SK-N-SH treated with all-trans-retinoic acid at 6 μM for 48 hours (cell line): ENCODE data around the gene C2CD4D.

Experiments used
- ARNTL ChIP-seq: fragments of 450-650 bp; formaldehyde crosslinking; IDR thresholded peaks from 2 replicates; pipeline ENCODE4 v1.5.0; 2020; ENCODE audit warnings: low read depth, mild to moderate bottlenecking, moderate library complexity, borderline replicate concordance
- BACH2 ChIP-seq: fragments of 250-450 bp; sonication (Bioruptor Pico); IDR thresholded peaks from 2 replicates; pipeline ENCODE4 v1.9.0; 2021; ENCODE audit warnings: mild to moderate bottlenecking, borderline replicate concordance
- ESRRG ChIP-seq: fragments of 250-450 bp; sonication (Bioruptor Pico); IDR thresholded peaks from 2 replicates; pipeline ENCODE4 v1.6.1; 2021; ENCODE audit warnings: mild to moderate bottlenecking
- ISL1 ChIP-seq: fragments of 250-450 bp; sonication (Bioruptor Pico); IDR thresholded peaks from 2 replicates; pipeline ENCODE4 v2.1.2; 2022; ENCODE audit warnings: mild to moderate bottlenecking, moderate library complexity
- TOX ChIP-seq: fragments of 250-450 bp; sonication (Bioruptor Pico); IDR thresholded peaks from 2 replicates; pipeline ENCODE4 v1.8.0; 2021; ENCODE audit warnings: mild to moderate bottlenecking, moderate library complexity, borderline replicate concordance
- ZC3H10 ChIP-seq: fragments of 250-450 bp; sonication (Bioruptor Pico); IDR thresholded peaks from 2 replicates; pipeline ENCODE4 v1.5.1; 2021; ENCODE audit warnings: mild to moderate bottlenecking, moderate library complexity
- ZFP30 ChIP-seq: fragments of 450-650 bp; formaldehyde crosslinking; IDR thresholded peaks from 2 replicates; pipeline ENCODE4 v1.5.0; 2022; ENCODE audit warnings: mild to moderate bottlenecking, moderate library complexity
- TF ChIP-seq, protein P1 (sequence below): fragments of 250-450 bp; sonication (Bioruptor Pico); IDR thresholded peaks from 2 replicates; pipeline ENCODE4 v1.5.1; 2021; ENCODE audit warnings: mild to moderate bottlenecking, moderate library complexity
- TF ChIP-seq, protein P2 (sequence below): fragments of 250-450 bp; sonication (Bioruptor Pico); IDR thresholded peaks from 2 replicates; pipeline ENCODE4 v1.8.0; 2020; ENCODE audit warnings: mild to moderate bottlenecking, moderate library complexity, borderline replicate concordance
- TF ChIP-seq, protein P3 (sequence below): fragments of 250-450 bp; sonication (Bioruptor Pico); IDR thresholded peaks from 2 replicates; pipeline ENCODE4 v1.5.1; 2020; ENCODE audit warnings: low read depth, mild to moderate bottlenecking, moderate library complexity
- TF ChIP-seq, protein P4 (sequence below): fragments of 250-450 bp; sonication (Bioruptor Pico); IDR thresholded peaks from 2 replicates; pipeline ENCODE4 v1.5.0; 2020; ENCODE audit warnings: mild to moderate bottlenecking, moderate library complexity

DNA sequence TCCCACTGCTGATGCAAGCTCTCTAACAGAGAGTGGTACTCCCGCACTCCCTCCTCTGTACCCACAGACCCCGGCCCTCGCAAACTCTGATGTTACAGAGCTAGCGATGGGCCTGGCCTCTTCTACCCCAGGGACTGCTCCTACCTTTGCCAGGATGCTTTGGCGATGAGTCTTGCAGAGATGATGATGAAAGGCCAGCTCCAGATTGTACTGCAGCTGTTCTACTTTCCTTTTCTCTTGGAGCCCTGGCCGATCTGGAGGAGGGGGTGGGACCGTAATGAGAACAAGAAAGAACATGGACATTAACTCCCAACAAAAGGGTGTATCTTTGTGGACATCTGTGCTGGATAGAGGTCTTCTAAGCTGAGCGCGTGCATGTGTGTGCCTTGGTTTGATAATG, 28.4 kb downstream of the C2CD4D start:
- no peak for TF ChIP-seq ISL1
- TF ChIP-seq ARNTL (CRISPR knock-in tag), result no peak
- TF ChIP-seq, protein P1, sequence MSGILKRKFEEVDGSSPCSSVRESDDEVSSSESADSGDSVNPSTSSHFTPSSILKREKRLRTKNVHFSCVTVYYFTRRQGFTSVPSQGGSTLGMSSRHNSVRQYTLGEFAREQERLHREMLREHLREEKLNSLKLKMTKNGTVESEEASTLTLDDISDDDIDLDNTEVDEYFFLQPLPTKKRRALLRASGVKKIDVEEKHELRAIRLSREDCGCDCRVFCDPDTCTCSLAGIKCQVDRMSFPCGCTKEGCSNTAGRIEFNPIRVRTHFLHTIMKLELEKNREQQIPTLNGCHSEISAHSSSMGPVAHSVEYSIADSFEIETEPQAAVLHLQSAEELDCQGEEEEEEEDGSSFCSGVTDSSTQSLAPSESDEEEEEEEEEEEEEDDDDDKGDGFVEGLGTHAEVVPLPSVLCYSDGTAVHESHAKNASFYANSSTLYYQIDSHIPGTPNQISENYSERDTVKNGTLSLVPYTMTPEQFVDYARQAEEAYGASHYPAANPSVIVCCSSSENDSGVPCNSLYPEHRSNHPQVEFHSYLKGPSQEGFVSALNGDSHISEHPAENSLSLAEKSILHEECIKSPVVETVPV, result no peak
- no peak for TF ChIP-seq ZC3H10 (CRISPR knock-in tag)
- TF ChIP-seq, protein P2, sequence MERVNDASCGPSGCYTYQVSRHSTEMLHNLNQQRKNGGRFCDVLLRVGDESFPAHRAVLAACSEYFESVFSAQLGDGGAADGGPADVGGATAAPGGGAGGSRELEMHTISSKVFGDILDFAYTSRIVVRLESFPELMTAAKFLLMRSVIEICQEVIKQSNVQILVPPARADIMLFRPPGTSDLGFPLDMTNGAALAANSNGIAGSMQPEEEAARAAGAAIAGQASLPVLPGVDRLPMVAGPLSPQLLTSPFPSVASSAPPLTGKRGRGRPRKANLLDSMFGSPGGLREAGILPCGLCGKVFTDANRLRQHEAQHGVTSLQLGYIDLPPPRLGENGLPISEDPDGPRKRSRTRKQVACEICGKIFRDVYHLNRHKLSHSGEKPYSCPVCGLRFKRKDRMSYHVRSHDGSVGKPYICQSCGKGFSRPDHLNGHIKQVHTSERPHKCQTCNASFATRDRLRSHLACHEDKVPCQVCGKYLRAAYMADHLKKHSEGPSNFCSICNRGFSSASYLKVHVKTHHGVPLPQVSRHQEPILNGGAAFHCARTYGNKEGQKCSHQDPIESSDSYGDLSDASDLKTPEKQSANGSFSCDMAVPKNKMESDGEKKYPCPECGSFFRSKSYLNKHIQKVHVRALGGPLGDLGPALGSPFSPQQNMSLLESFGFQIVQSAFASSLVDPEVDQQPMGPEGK (CRISPR knock-in tag), result no peak
- TF ChIP-seq, protein P3, sequence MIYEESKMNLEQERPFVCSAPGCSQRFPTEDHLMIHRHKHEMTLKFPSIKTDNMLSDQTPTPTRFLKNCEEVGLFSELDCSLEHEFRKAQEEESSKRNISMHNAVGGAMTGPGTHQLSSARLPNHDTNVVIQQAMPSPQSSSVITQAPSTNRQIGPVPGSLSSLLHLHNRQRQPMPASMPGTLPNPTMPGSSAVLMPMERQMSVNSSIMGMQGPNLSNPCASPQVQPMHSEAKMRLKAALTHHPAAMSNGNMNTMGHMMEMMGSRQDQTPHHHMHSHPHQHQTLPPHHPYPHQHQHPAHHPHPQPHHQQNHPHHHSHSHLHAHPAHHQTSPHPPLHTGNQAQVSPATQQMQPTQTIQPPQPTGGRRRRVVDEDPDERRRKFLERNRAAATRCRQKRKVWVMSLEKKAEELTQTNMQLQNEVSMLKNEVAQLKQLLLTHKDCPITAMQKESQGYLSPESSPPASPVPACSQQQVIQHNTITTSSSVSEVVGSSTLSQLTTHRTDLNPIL (CRISPR knock-in tag), result no peak
- TF ChIP-seq BACH2 (CRISPR knock-in tag), result no peak
- TF ChIP-seq, protein P4, sequence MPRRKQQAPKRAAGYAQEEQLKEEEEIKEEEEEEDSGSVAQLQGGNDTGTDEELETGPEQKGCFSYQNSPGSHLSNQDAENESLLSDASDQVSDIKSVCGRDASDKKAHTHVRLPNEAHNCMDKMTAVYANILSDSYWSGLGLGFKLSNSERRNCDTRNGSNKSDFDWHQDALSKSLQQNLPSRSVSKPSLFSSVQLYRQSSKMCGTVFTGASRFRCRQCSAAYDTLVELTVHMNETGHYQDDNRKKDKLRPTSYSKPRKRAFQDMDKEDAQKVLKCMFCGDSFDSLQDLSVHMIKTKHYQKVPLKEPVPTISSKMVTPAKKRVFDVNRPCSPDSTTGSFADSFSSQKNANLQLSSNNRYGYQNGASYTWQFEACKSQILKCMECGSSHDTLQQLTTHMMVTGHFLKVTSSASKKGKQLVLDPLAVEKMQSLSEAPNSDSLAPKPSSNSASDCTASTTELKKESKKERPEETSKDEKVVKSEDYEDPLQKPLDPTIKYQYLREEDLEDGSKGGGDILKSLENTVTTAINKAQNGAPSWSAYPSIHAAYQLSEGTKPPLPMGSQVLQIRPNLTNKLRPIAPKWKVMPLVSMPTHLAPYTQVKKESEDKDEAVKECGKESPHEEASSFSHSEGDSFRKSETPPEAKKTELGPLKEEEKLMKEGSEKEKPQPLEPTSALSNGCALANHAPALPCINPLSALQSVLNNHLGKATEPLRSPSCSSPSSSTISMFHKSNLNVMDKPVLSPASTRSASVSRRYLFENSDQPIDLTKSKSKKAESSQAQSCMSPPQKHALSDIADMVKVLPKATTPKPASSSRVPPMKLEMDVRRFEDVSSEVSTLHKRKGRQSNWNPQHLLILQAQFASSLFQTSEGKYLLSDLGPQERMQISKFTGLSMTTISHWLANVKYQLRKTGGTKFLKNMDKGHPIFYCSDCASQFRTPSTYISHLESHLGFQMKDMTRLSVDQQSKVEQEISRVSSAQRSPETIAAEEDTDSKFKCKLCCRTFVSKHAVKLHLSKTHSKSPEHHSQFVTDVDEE, result no peak
- TF ChIP-seq ESRRG, result no peak
- TF ChIP-seq ZFP30 (CRISPR knock-in tag), result no peak
- TF ChIP-seq TOX (CRISPR knock-in tag), result no peak
